Kidney (tissue), 14 donors: Measurements from ENCODE around the gene PRM1. TPM values are rescaled to one million over a fixed set of nuclear protein-coding genes. Genes with fewer than 3 reads are reported as not detected.
A peak's percentile ranks its signal among the peaks of the same experiment; 100 is the strongest.
"Not testable (repeated sequence)": the region's sequence is repeated elsewhere in the genome, so short reads cannot be mapped to it uniquely, and the experiment has no call there.

Experiments
- DNase-seq, 5 donors: peaks; one replicate each; pipeline ENCODE4 v3.0.0-alpha.2; 2013 to 2020
- FAIRE-seq: peaks from 2 replicates; lab custom pipeline; 2012; peaks lifted over from hg19 to GRCh38; lab: Jason Lieb, UNC
- H3K27ac ChIP-seq, 2 donors: one replicate each; pipeline ENCODE4 v1.7.0; 2013; ENCODE audit warnings: low read depth in 2 of 2, low read length in 2 of 2, inconsistent platforms in 1 of 2
- H3K27me3 ChIP-seq: one replicate; pipeline ENCODE4 v1.7.1; 2013; ENCODE audit warnings: low read length, inconsistent platforms; ENCODE audit not compliant: control insufficient read depth, insufficient read depth
- H3K36me3 ChIP-seq, 3 donors: one replicate each; pipeline versions ENCODE4 v1.7.0 to v1.7.1; 2013; ENCODE audit warnings: low read length in 3 of 3, control low read depth in 1 of 3, inconsistent platforms in 1 of 3; ENCODE audit not compliant: insufficient read depth in 3 of 3, control insufficient read depth in 2 of 3
- H3K4me1 ChIP-seq, 3 donors: one replicate each; pipeline versions ENCODE4 v1.7.0 to v1.7.1; 2013; ENCODE audit warnings: low read length in 3 of 3, inconsistent platforms in 1 of 3, low read depth in 1 of 3; ENCODE audit not compliant: control insufficient read depth in 2 of 3, insufficient read depth in 2 of 3
- H3K4me3 ChIP-seq, 3 donors: one replicate each; pipeline versions ENCODE4 v1.7.0 to v1.8.1; 2013; ENCODE audit warnings: low read length in 3 of 3, control low read depth in 1 of 3, inconsistent platforms in 1 of 3
- H3K9ac ChIP-seq, 3 donors: one replicate each; pipeline versions ENCODE4 v1.7.0 to v1.7.1; 2013; ENCODE audit warnings: low read length in 3 of 3, control low read depth in 1 of 3, inconsistent platforms in 1 of 3
- H3K9me3 ChIP-seq, 3 donors: one replicate each; pipeline versions ENCODE4 v1.7.0 to v1.7.1; 2013; ENCODE audit warnings: low read length in 3 of 3, control low read depth in 1 of 3, inconsistent platforms in 1 of 3; ENCODE audit not compliant: control insufficient read depth in 2 of 3, insufficient read depth in 1 of 3
- intact Hi-C: fragments of 100-400 bp; cut with DNase I; formaldehyde crosslinking; loops from one replicate; pipeline ENCODE4 v1.11.1; 2022
- polyA plus RNA-seq: library from polyadenylated mRNA; stranded (reverse); fragments of 350-450 nt; fragmentation: Illumina TruSeq; extraction: RNeasy Lipid Tissue Mini Kit (QIAGEN cat#74804); gene quantifications from one replicate; pipeline ENCODE4 v1.2.3, GENCODE V29; 2014; ENCODE audit warnings: low read depth, low replicate concordance; ENCODE audit not compliant: insufficient read depth
- total RNA-seq: library from RNA; stranded (reverse); fragmentation: NEBNext Ultra II Directional; extraction: Animal tissue kit (Norgen Biotek cat#: 25700); gene quantifications from one replicate; pipeline ENCODE4 v1.2.1, GENCODE V29; 2021
- TF ChIP-seq, protein P1 (sequence below): IDR thresholded peaks from 3 replicates; pipeline ENCODE4 v1.5.1; 2012; ENCODE audit warnings: mild to moderate bottlenecking, moderate library complexity, borderline replicate concordance; ENCODE audit not compliant: insufficient read depth; ENCODE audit errors: extremely low read depth
- donor health status: control.
- donor health status: control.
- donor health status: control.
- donor health status: control.
- donor health status: control.
- donor health status: DM: yes; HTN: yes; CAD: no.
- donor health status: Normal renal cell carcinoma (clear cell type).

Gene PRM1
- total and polyA plus RNA-seq, 2 donors from 2014 or later = not detected

GRCh38 chr16:11300560-11300892 lies 19.4 kb upstream of the PRM1 start:
- peak overlapping the region in 1 of 3 donors; percentile 46 for H3K9ac ChIP-seq

GRCh38 chr16:11299865-11300559 lies 18.9 kb upstream of the PRM1 start:
- Histone ChIP-seq H3K9me3 (peaks cover 0 to 2% (median 0%) of the 10 kb centered on the region in 3 donors), H3K4me3 (no peak overlapping the region), H3K36me3 (no peaks in the 10 kb centered on the region), H3K27me3 (no peaks in the 10 kb centered on the region), H3K27ac (no peak overlapping the region), H3K4me1 (peaks cover 3 to 17% (median 4%) of the 10 kb centered on the region in 3 donors), H3K9ac (peak overlapping the region in 1 of 3 donors; percentile 46)
- FAIRE-seq = no peak
- TF ChIP-seq, protein P1, sequence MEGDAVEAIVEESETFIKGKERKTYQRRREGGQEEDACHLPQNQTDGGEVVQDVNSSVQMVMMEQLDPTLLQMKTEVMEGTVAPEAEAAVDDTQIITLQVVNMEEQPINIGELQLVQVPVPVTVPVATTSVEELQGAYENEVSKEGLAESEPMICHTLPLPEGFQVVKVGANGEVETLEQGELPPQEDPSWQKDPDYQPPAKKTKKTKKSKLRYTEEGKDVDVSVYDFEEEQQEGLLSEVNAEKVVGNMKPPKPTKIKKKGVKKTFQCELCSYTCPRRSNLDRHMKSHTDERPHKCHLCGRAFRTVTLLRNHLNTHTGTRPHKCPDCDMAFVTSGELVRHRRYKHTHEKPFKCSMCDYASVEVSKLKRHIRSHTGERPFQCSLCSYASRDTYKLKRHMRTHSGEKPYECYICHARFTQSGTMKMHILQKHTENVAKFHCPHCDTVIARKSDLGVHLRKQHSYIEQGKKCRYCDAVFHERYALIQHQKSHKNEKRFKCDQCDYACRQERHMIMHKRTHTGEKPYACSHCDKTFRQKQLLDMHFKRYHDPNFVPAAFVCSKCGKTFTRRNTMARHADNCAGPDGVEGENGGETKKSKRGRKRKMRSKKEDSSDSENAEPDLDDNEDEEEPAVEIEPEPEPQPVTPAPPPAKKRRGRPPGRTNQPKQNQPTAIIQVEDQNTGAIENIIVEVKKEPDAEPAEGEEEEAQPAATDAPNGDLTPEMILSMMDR = no peak
- DNase-seq = peak in 2 of 5 donors; percentile 27 to 34
- intact Hi-C loops = no loop called here

More at GRCh38 chr16:11300560-11300892, 19.4 kb upstream of the PRM1 start:
- no peaks in the 10 kb centered on the region for H3K27me3 ChIP-seq
- peak in 1 of 5 donors; percentile 21 for DNase-seq
- TF ChIP-seq, protein P1 = no peak
- no peak overlapping the region for H3K27ac ChIP-seq
- H3K9me3 ChIP-seq = peaks cover 0 to 2% (median 0%) of the 10 kb centered on the region in 3 donors
- no peak overlapping the region for H3K4me3 ChIP-seq
- H3K4me1 ChIP-seq = peaks cover 3 to 17% (median 4%) of the 10 kb centered on the region in 3 donors
- intact Hi-C loops = no loop called here
- FAIRE-seq = no peak
- H3K36me3 ChIP-seq = no peaks in the 10 kb centered on the region

DNA sequence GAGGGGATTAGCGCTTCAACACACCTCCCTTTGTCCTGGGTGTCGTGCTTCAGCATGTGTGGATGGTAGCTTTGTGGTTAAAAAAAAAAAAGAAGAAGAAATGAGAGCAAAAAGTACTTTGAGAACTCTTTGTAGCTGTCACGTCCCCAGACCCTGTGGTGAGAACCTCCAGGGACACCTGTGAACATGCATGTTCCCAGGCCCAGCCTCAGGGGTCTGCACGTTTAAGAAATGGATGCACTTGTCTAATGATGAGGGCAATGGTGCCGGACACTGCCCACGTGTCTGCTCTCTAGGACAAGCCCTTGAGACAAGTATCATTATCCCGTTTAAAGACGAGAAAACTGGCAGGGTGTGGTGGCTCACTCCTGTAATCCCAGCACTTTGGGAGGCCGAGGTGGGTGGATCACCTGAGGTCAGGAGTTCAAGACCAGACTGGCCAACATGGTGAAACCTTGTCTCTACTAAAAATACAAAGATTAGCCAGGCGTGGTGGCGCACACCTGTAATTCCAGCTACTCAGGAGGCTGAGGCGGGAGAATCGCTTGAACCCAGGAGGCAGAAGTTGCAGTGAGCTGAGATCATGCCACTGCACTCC lies 17.9 kb upstream of the PRM1 start:
- H3K9ac ChIP-seq, FAIRE-seq, H3K4me3 ChIP-seq, H3K27ac ChIP-seq, intact Hi-C loops, H3K36me3 ChIP-seq, H3K9me3 ChIP-seq, H3K27me3 ChIP-seq: not testable (repeated sequence)
- DNase-seq = peak in 2 of 5 donors; percentile 45 to 47
- H3K4me1 ChIP-seq = peaks cover 3 to 17% (median 4%) of the 10 kb centered on the region in 3 donors

- DNase-seq (no peak), FAIRE-seq (no peak)
- Histone ChIP-seq H3K9me3 (no peaks in the 10 kb centered on the region), H3K4me3 (no peak overlapping the region), H3K27me3 (no peaks in the 10 kb centered on the region), H3K9ac (no peak overlapping the region), H3K4me1 (peaks cover 0 to 17% (median 3%) of the 10 kb centered on the region in 3 donors), H3K27ac (peak overlapping the region; percentile 36 to 81), H3K36me3 (no peaks in the 10 kb centered on the region)
- TF ChIP-seq, protein P1 = no peak
- intact Hi-C loops = no loop called here
Measured at GRCh38 chr16:11298143-11298900, 17.2 kb upstream of the PRM1 start.
